HG03558 (cell line): ENCODE results near the gene KRTAP10-3.

Source experiments
- ATAC-seq: cut with Tn5 transposase; IDR thresholded peaks from one replicate; pipeline ENCODE4 v1.9.1; 2021; ENCODE audit warnings: moderate number of reproducible peaks; ENCODE audit not compliant: unreplicated experiment; ENCODE audit errors: extremely low read depth

KRTAP10-3 gene

DNA sequence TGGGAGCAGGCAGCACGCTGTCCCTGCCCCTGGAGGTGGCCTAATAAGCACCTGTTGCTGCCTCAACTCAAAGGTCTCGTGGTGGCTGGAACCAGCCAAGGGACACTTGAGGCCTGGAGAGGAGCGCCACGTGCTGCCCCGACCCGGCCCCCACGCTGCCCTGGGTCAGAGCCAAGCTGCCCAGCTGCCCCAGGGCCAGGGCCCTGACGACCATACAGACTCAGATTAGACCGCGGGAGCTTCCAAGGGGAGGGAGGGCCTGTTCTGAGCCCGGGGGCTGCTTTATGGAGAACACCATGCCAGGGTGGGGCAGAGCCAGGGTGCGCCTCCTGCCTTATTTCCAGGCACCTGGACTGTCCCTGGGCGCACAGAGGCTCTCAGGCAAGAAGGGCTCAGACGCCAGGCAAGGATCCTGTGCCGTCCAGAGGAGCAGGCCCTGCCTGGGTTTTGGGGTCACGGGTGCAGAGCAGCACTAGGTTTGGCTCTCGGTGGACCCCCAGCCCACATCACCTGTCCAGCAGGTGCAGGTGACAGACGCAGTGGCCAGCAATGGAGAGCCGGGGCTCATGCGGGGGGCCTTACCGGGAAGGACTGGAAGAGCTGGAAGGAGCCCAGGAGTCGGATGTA is 37.2 kb downstream of the KRTAP10-3 start:
- ATAC-seq = no peak

DNA sequence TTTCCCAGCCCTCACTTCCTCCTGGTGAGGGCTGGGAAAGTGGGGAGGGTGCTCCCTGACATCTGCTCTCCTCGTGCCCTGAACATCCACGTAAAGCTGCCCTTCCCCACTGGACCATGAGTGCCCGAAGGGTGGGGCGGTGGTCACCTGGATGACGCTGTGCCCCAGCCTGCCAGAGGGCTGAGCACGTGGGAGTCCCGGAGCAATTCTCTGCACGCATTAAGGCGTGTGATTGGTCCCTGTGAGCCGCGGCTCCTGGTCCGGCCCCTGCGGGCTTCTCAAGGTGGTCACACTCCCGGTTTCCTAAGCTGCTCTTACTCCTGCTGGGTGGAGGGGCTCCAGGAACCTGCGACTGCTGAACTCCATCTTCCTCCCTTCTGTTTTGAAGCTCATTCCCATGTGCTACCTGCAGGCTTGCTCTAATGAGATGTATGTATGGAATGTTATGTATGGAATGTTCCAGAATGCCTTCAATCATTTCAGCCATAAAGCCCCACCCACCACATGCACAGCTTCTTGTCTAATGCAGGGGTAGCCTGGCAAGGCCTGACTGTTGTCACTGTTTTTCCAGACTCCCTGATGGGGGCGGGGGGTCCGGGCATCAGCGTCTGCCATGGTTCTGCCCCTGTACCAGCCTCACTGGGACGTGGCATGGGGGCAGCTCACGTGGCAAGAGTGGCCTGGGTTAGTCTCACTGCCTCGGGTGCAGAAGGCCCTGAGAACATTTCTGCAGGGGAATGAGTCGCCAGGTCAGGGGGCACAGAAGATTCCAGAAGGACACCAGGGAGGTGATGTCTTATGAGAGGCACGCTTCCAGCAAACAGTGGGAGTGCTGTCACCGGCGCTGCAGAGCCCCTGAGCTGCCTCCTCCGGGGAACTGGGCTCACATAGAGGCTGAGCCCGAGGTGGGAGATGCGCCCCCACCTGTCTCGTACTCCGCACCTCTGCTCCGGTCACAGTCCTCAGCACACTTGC is 38.0 kb downstream of the KRTAP10-3 start:
- no peak for ATAC-seq

DNA sequence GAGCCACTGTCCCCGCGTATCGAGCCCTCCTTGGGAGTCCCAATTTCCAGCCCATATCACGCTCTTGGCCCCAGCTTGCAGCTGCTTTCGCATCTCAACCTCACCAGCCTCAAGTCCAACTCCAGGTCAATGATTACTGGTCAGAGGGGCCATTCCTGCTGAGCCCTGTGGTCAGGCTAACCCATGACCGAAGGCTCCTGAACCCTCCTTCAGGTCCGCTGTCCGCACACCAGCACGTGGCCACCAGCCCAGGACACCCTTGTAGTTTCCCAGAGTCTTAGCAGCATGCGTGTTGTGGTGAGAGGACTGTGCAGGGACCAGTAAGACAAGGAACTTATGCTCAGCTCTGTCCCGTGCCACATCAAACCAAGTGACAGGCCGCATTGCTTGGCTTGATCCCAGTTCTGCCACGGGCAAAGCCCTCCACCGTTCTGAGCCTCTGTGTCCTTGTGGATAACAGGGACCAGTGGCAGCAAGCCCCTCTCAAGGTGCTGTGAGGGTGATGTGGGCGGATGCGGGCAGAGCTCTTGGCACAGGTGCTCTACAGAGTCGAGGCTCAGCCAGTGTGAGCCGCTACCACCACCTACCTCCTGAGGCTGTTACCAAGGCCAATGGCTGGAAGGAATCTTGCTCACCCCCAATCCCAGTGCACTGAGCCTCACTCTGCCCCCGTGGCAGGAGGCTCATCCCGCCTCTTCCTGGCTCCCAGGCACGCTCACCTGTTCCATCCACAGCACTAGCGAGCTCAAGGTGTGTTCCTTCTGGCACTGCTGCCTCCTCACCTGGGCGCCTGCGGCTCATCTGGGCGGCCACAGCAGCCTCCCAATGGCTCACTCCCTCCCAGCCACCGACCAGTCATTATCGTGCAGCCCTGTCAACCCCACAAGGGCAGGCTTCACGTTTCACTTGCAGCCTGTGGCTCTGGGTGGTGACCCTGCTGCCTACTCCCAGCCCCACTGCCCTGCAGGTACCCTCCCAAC is 39.0 kb downstream of the KRTAP10-3 start:
- no peak for ATAC-seq

DNA sequence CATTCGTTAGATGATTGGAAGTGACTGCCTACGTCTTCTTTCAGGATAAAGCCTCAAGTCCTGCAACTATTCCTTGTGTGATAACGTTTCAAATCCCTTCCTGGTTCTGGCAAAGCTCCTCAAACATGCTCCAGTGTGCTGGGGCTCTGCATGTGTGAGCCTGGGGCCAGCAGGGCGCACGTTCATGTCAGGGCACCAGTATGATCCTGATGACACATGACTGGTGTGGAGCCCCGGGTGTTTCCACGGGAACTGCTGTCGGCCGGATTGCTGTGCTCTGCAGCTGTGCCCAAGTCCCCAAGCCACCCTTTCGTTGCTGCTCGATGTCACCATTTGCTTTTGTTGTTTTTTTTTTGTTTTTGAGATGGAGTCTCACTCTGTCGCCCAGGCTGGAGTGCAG is 39.9 kb downstream of the KRTAP10-3 start:
- ATAC-seq = no peak

GRCh38 chr21:44517175-44517899 is 41.3 kb downstream of the KRTAP10-3 start:
- ATAC-seq = no peak

GRCh38 chr21:44516828-44517174 is 41.8 kb downstream of the KRTAP10-3 start:
- ATAC-seq = no peak

DNA sequence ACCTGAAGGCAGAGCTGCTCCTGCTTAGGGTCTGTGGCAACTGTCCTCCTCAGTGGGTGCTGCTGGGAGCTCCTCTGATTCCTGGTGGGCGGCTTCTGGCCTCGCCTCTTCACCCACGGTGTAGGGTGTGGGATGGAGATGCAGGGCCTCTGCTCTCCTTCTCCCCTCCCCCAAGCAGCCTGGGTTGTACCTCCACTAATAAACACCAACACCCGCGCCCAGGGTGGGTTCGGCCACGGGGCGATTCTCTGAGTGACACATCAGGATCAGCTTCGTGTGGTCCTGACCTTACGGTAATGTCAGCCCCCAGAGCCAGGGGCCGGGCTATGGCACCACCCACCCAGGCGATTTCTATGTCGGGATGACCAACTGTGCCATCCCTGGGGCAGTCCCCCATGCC is 42.3 kb downstream of the KRTAP10-3 start:
- no peak for ATAC-seq

- ATAC-seq = no peak
Observed at GRCh38 chr21:44515359-44516165, 43.0 kb downstream of the KRTAP10-3 start.

DNA sequence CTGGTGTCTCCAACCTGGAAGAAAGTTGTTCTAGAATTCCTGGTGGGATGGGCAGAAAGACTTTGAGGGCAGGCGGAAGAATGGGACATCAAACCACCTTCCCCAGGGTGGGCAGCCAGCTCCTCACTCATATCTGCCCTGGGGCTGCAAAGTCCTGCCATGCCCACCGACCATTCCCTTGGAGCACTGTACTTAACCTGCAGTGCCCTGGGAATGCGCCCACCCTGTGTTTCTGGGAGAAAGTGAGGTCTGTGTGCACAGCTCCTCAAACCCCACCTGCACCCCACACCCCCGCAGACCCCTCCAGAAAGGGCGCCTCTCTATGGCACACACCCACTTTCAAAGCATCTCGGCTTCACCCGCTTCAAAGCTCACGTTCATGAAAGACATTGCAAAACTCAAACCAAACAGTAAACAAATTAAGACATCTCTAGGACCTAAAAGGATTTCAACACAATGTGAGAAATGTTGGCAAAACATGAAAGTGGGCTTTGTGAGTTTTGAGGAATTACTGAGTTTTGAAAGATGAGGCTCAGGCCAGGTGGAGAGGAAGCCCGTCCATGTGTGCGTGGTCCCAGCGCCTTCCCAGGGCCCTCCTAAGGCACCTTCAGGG is 43.7 kb downstream of the KRTAP10-3 start:
- no peak for ATAC-seq

DNA sequence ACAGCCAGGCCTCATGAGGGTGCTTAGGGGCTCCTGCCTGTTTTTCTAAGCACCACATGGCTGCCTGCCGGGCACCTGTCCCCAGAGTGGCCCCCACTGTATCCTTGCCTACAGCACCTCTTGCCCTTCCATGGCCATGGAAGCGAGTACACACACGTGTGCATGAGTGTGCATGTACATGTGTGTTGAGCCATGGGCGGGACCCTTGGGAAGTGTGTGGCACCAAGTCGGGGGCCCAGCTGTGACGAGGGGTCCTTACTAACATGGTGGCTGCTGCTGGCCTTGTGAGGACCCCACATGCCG is 44.4 kb downstream of the KRTAP10-3 start:
- ATAC-seq = no peak

DNA sequence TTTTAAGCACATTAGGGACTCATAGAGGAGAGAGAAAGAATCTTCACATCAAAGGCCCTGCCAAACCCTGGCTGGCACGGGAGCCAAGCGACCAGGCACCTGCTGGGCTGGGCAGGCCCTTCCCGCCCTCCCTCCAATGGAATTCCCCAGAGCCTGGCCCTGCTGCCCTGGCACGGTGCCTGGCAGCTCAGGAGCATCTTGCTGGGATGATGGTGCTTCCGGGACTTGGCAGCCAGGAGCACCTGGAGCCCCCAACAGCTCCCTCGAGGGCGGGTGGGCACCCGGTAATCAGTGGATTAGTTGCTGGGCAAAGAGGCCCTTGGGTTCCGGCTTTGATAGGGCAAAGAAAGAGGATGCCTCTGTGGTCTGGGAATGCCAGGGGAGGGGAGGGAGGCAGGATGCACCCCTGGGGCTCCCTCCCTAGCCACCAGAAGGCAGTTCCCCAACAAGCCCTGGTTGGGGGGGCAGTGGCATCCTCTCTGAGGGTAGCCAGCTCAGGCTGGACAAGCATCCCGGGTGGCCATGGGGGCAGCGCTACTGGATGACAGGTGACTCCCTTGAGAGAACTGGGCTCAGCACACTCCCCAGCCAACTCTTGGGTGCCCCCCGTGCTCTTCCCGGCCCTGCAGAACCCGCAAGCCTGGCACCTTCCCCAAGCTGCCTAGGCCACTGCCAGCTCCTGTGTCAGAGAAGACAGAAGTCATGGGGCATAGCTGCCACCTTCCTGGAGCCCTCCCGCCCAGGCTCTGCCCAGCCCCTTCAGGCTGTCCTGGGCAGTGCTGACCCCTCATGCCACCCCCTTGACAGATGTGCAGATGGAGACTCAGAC is 45.0 kb downstream of the KRTAP10-3 start:
- ATAC-seq = no peak

DNA sequence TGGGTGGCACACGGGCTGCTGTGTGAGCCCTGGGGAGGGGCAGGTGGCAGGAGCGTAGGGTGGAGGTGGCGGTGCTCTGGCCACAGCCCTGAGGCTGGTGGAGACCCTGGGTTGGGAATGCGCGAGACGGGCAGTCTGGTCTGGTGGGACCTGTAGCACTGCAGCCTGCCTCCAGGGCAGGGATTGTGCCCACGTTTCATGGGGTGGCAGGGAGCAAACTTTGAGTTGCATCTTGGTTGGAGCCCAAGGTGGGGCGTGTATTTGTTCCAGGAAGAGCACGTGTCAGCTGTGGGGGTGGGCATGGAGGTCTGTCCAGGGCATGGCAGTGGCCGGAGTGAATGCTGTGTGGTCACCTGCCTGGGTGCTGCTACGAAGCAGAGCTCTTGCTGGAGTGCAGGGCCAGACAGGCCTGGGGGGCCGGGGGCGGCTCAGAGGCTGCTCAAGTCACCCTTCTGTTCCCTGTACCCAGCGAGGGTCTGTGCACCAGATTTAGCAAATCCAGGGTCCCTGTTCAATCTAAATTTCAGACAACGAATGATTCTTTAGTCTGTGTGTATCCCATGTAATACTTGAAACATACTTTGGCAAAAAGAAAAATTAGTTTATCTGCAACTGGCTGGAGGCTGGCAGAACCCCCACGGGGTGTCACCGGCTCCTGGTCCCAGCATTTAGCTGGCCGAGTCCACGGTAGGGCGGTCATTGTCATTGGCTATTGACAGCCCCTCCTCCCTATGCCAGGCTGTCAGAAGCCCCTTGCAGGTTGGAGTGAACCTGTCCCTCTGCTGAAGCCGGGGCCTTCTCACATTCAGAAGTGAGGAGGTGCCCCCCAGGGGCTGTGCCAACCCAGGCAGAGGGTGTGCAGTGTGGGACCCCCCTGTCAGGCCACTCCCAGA is 45.9 kb downstream of the KRTAP10-3 start:
- ATAC-seq = no peak

DNA sequence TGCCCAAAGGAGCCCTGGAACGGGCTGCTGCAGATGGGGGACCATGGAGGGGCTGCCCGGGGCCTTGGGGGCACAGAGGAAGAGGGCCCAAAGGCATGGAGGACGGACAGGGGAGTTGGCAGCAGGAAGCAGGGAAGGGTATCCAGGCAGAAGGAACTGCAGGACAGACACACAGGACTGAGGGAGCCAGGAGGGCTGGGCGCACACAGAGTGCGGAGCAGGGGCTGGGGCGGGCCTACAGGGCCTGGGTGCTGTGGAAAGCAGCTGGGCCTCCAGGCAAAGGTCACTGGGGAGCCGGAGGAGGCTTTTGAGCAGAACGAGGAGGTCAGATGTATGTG is 46.7 kb downstream of the KRTAP10-3 start:
- ATAC-seq = no peak

GRCh38 chr21:44511219-44511937 is 47.2 kb downstream of the KRTAP10-3 start:
- ATAC-seq = no peak

DNA sequence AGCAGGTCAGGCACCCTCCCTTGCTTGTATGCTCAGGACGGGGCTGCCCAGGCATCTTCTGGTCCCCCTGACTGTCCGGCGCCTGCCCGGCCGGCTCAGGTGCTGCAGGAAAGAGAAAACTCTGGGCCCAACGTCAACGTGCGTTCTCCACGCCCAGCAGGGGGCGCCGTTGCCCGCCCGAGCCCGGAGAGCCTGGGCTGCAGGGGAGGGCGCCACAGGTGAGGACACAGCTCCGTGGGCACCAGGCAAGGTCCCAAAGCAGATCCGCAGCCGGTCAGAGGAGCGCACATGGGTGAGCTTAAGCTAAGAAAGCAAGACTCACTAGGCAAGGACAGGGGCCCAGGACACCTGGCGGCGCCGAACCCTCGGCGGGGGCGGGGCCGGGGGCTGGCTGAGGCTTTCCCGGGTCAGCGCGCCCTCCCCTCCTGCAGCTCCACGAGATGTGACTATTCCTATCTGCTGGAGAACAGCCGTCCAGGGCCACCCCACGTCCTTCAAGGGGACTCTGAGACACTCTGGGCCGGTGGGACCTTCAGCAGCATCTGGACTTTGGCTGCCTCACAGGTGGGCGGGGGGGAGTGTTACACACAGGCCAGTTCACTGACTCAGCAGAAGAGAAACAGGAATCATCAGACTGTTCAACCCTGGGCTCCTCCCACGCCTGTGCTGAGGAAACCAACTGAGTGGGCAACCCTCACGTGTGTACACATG is 47.9 kb downstream of the KRTAP10-3 start:
- no peak for ATAC-seq

DNA sequence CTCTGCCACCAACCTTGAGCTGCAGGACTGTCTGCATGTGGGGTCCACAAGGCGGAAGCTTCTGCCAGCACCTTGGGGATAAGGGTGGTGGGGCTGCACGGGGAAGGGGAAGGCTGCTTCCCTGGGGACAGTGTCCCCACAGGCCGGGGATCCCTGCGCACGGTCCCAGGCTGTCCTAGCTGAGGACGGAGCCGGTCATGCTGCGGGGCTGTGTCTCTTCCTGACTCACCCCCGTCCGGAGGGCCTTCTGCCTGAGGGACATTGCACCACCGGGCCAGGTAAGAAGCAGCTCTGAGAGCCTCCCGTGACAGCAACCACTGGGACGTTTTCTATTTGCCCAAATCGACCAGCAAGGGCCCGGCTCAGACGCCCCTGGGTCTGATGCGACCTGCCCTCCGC is 48.5 kb downstream of the KRTAP10-3 start:
- ATAC-seq = no peak
